Panc1 (cell line): ENCODE results near the gene GRID1. TPM values are rescaled to one million over a fixed set of nuclear protein-coding genes. Genes with fewer than 3 reads are reported as not detected.
A peak's percentile ranks its signal among the peaks of the same experiment; 100 is the strongest.

Experiments used
- ATAC-seq: fragments of 200-7000 bp; cut with Tn5 transposase; 2 replicates; pipeline ENCODE4 v1.9.1; 2020; ENCODE audit warnings: mild to moderate bottlenecking, moderate library complexity
- BruUV-seq: library from RNA; stranded (reverse); fragments of 400-500 nt; replicated peaks from 2 replicates; lab custom pipeline; 2021; lab: Mats Ljungman, UMichigan
- CTCF ChIA-PET: fragments of 300-600 bp; sonication (Branson Sonifier 250); formaldehyde crosslinking; loops from one replicate; lab custom pipeline; 2022; ENCODE audit warnings: antibody characterized with exemption; lab: Charles Lee
- POLR2A ChIA-PET: fragments of 300-600 bp; sonication (Branson Sonifier 250); formaldehyde crosslinking; loops from one replicate; lab custom pipeline; 2022; ENCODE audit warnings: antibody characterized with exemption; lab: Charles Lee
- DNase-seq: peaks from one replicate; pipeline ENCODE4 v3.0.0-alpha.2; 2010; ENCODE audit warnings: low read depth, low spot score
- H3K27ac ChIP-seq: 2 replicates; pipeline ENCODE4 v1.5.1; 2011; ENCODE audit warnings: mild to moderate bottlenecking, low read length, inconsistent platforms
- H3K27me3 ChIP-seq: fragments of 200-500 bp; sonication (Bioruptor generic); 2 replicates; pipeline ENCODE4 v1.6.0; 2014; ENCODE audit warnings: low read length, inconsistent platforms; ENCODE audit not compliant: control insufficient read depth, insufficient read depth
- H3K36me3 ChIP-seq: fragments of 200-500 bp; sonication (Bioruptor generic); 2 replicates; pipeline ENCODE4 v1.5.1; 2014; ENCODE audit warnings: inconsistent platforms, mild to moderate bottlenecking, low read length, moderate library complexity; ENCODE audit not compliant: control insufficient read depth, insufficient read depth
- H3K4me1 ChIP-seq: 2 replicates; pipeline ENCODE4 v1.5.1; 2011; ENCODE audit warnings: inconsistent platforms, mild to moderate bottlenecking, low read length, moderate library complexity; ENCODE audit not compliant: control insufficient read depth, insufficient read depth
- H3K4me3 ChIP-seq, 2 experiments: 2 replicates each; pipeline ENCODE4 v1.5.1; 2011 to 2012; ENCODE audit warnings: low read depth in 2 of 2, low read length in 2 of 2, mild to moderate bottlenecking in 2 of 2, inconsistent platforms in 1 of 2, moderate library complexity in 1 of 2
- H3K9me3 ChIP-seq: fragments of 200-500 bp; sonication (Bioruptor generic); 2 replicates; pipeline ENCODE4 v1.5.1; 2014; ENCODE audit warnings: low read depth, mild to moderate bottlenecking, inconsistent platforms, low read length, moderate library complexity; ENCODE audit not compliant: control insufficient read depth, insufficient read depth
- CTCF ChIP-seq: fragments of 450-650 bp; IDR thresholded peaks from 2 replicates; pipeline ENCODE4 v1.5.1; 2017; ENCODE audit warnings: mild to moderate bottlenecking
- POLR2AphosphoS5 ChIP-seq: IDR thresholded peaks from 2 replicates; pipeline ENCODE4 v1.6.1; 2012; ENCODE audit warnings: mild to moderate bottlenecking, low read depth, low read length, moderate library complexity
- REST ChIP-seq, 2 experiments: IDR thresholded peaks; 2 replicates each; pipeline ENCODE4 v1.6.1; 2011 to 2012; ENCODE audit warnings: low read depth in 2 of 2, control low read depth in 1 of 2, low read length in 1 of 2, mild to moderate bottlenecking in 1 of 2, moderate library complexity in 1 of 2; ENCODE audit not compliant: insufficient read depth in 1 of 2
- SIN3A ChIP-seq: IDR thresholded peaks from 2 replicates; pipeline ENCODE4 v1.6.1; 2012; ENCODE audit warnings: low read depth, mild to moderate bottlenecking, low read length, moderate library complexity, borderline replicate concordance; ENCODE audit not compliant: insufficient read depth
- TCF7L2 ChIP-seq: IDR thresholded peaks from 2 replicates; pipeline ENCODE4 v1.6.1; 2011; ENCODE audit warnings: mild to moderate bottlenecking, low read depth, low read length, inconsistent platforms
- in situ Hi-C: cut with HindIII; loops from 2 replicates; pipeline ENCODE4 v1.10.0; 2016; ENCODE audit warnings: low sequenced_read_pairs, low pct_unique_long_range_greater_than_20kb
- intact Hi-C: fragments of 100-400 bp; cut with micrococcal nuclease; formaldehyde crosslinking; loops from one replicate; pipeline ENCODE4 v1.10.0; 2022; ENCODE audit not compliant: unreplicated experiment
- total RNA-seq: library from RNA; stranded (reverse); gene quantifications from one replicate; pipeline ENCODE4 v1.2.1, GENCODE V29; 2021; ENCODE audit not compliant: unreplicated experiment

GRID1 gene
- total RNA-seq, 1 experiment from 2014 or later, result 2.3 TPM

- ATAC-seq, result no peak
- POLR2A ChIA-PET, result no interaction called here
Measured at GRCh38 chr10:85649461-85649860, 717.1 kb downstream of the GRID1 start.

GRCh38 chr10:85648279-85648754, 718.3 kb downstream of the GRID1 start:
- intact Hi-C loops (no loop called here), in situ Hi-C loops (no loop called here)
- Histone ChIP-seq H3K4me1 (peaks cover 13% of the 10 kb centered on the region), H3K27me3 (no peaks in the 10 kb centered on the region), H3K36me3 (no peaks in the 10 kb centered on the region), H3K9me3 (no peaks in the 10 kb centered on the region), H3K4me3 (no peak overlapping the region), H3K27ac (peak overlapping the region; percentile 2; the same call in 1 of the 2 replicates)
- no TSS peak for BruUV-seq
- ChIA-PET CTCF (no interaction called here), POLR2A (no interaction called here)
- ATAC-seq (no peak), DNase-seq (no peak)
- TF ChIP-seq TCF7L2 (no peak), POLR2AphosphoS5 (no peak), REST (IDR thresholded peaks at IDR 0.05; ENCODE audit: insufficient read depth in 1 of 2, low read depth in 2 of 2, low read length in 1 of 2) (no peak), CTCF (no peak), SIN3A (no peak)

More at GRCh38 chr10:85649461-85649860, 717.1 kb downstream of the GRID1 start:
- no peak overlapping the region for H3K27ac ChIP-seq
- DNase-seq, result no peak
- CTCF ChIA-PET, result interaction anchor here (0.6 kb wide), 1 partner anchor 67 kb away, joined by 3 read pairs; no protein-coding TSS in a partner anchor
- no peak overlapping the region for H3K4me3 ChIP-seq
- no peak for TF ChIP-seq CTCF
- H3K9me3 ChIP-seq, result no peaks in the 10 kb centered on the region
- H3K27me3 ChIP-seq, result no peaks in the 10 kb centered on the region
- H3K4me1 ChIP-seq, result peaks cover 2% of the 10 kb centered on the region; the same call in 1 of the 2 replicates
- intact Hi-C loops, result no loop called here
- in situ Hi-C loops, result no loop called here
- no TSS peak for BruUV-seq
- no peaks in the 10 kb centered on the region for H3K36me3 ChIP-seq
